GM18907 (cell line): ENCODE data around the gene KDM2A.
"Not testable (repeated sequence)": the region's sequence is repeated elsewhere in the genome, so short reads cannot be mapped to it uniquely, and the experiment has no call there.

Experiments
- ATAC-seq: cut with Tn5 transposase; IDR thresholded peaks from one replicate; pipeline ENCODE4 v1.9.1; 2021; ENCODE audit warnings: mild to moderate bottlenecking, moderate library complexity; ENCODE audit not compliant: unreplicated experiment

Gene KDM2A

GRCh38 chr11:67117176-67117575 is 1.9 kb upstream of the KDM2A start:
- no peak for ATAC-seq

- peak; percentile 15 for ATAC-seq
Observed at GRCh38 chr11:67117672-67118180, 1.3 kb upstream of the KDM2A start.

GRCh38 chr11:67118181-67118766 is 789 bp upstream of the KDM2A start:
- ATAC-seq: peak; percentile 23

GRCh38 chr11:67119585-67120391 is 725 bp downstream of the KDM2A start:
- ATAC-seq: peak; percentile 18

- ATAC-seq: no peak
Observed at GRCh38 chr11:67120456-67120855, 1.4 kb downstream of the KDM2A start.

- no peak for ATAC-seq
Observed at GRCh38 chr11:67120881-67121710, 2.0 kb downstream of the KDM2A start.

GRCh38 chr11:67123801-67124200 is 4.7 kb downstream of the KDM2A start:
- ATAC-seq: not testable (repeated sequence)

- ATAC-seq: not testable (repeated sequence)
Observed at GRCh38 chr11:67126243-67126642, 7.2 kb downstream of the KDM2A start.

- ATAC-seq: no peak
Observed at GRCh38 chr11:67126986-67127385, 7.9 kb downstream of the KDM2A start.

- not testable (repeated sequence) for ATAC-seq
Observed at GRCh38 chr11:67130861-67131260, 11.8 kb downstream of the KDM2A start.

GRCh38 chr11:67136156-67136555 is 17.1 kb downstream of the KDM2A start:
- ATAC-seq: no peak

- no peak for ATAC-seq
Observed at GRCh38 chr11:67138922-67139321, 19.9 kb downstream of the KDM2A start.

- ATAC-seq: no peak
Observed at GRCh38 chr11:67146516-67147226, 27.6 kb downstream of the KDM2A start.

GRCh38 chr11:67153971-67154370 is 34.9 kb downstream of the KDM2A start:
- ATAC-seq: no peak

- ATAC-seq: no peak
Observed at GRCh38 chr11:67154726-67155125, 35.7 kb downstream of the KDM2A start.

GRCh38 chr11:67157691-67158090 is 38.6 kb downstream of the KDM2A start:
- no peak for ATAC-seq

GRCh38 chr11:67158221-67158620 is 39.2 kb downstream of the KDM2A start:
- no peak for ATAC-seq

GRCh38 chr11:67160045-67160444 is 41.0 kb downstream of the KDM2A start:
- ATAC-seq: no peak

- no peak for ATAC-seq
Observed at GRCh38 chr11:67160872-67161783, 42.1 kb downstream of the KDM2A start.

GRCh38 chr11:67163006-67163405 is 43.9 kb downstream of the KDM2A start:
- no peak for ATAC-seq
